Hepatic stellate cell (primary cell): ENCODE data around the gene CLIP1.

ENCODE experiments used
- DNase-seq: peaks from one replicate; pipeline ENCODE4 v3.0.0; 2011; ENCODE audit warnings: low spot score

CLIP1 gene

GRCh38 chr12:122355706-122356105 is 66.8 kb downstream of the CLIP1 start:
- DNase-seq, result no peak

GRCh38 chr12:122354958-122355641 is 67.4 kb downstream of the CLIP1 start:
- DNase-seq, result no peak

GRCh38 chr12:122352394-122352793 is 70.1 kb downstream of the CLIP1 start:
- no peak for DNase-seq

- peak; percentile 24 for DNase-seq
Measured at GRCh38 chr12:122350141-122350848, 72.2 kb downstream of the CLIP1 start.

- DNase-seq, result no peak
Measured at GRCh38 chr12:122349078-122349477, 73.4 kb downstream of the CLIP1 start.

GRCh38 chr12:122348505-122348904 is 74.0 kb downstream of the CLIP1 start:
- DNase-seq, result no peak

- DNase-seq, result no peak
Measured at GRCh38 chr12:122346054-122346453, 76.4 kb downstream of the CLIP1 start.

GRCh38 chr12:122345042-122345441 is 77.4 kb downstream of the CLIP1 start:
- no peak for DNase-seq

- DNase-seq, result peak; percentile 25
Measured at GRCh38 chr12:122336015-122336946, 86.2 kb downstream of the CLIP1 start.

GRCh38 chr12:122333142-122334087 is 89.1 kb downstream of the CLIP1 start:
- DNase-seq, result no peak

GRCh38 chr12:122327494-122328385 is 94.7 kb downstream of the CLIP1 start:
- no peak for DNase-seq

GRCh38 chr12:122327014-122327413 is 95.5 kb downstream of the CLIP1 start:
- no peak for DNase-seq

GRCh38 chr12:122326586-122326985 is 95.9 kb downstream of the CLIP1 start:
- DNase-seq, result no peak

- no peak for DNase-seq
Measured at GRCh38 chr12:122323311-122324019, 99.0 kb downstream of the CLIP1 start.

GRCh38 chr12:122322501-122322900 is 100.0 kb downstream of the CLIP1 start:
- DNase-seq, result peak; percentile 24

- peak; percentile 84 for DNase-seq
Measured at GRCh38 chr12:122318607-122319605, 103.6 kb downstream of the CLIP1 start.

GRCh38 chr12:122312926-122313325 is 109.5 kb downstream of the CLIP1 start:
- DNase-seq, result no peak

- no peak for DNase-seq
Measured at GRCh38 chr12:122311696-122312095, 110.8 kb downstream of the CLIP1 start.
